ENCODE data around the gene EYS. TPM values are rescaled to one million over a fixed set of nuclear protein-coding genes. Genes with fewer than 3 reads are reported as not detected.

The EYS gene
- total RNA-seq, 1 experiment from 2014 or later: not detected

- no CpG with 5 or more reads among the region's 1 CpG for WGBS (ENCODE audit: extremely low coverage, insufficient read length, low lambda C conversion rate)
- Histone ChIP-seq H2AFZ (ENCODE audit: low read length) (no peak overlapping the region), H3K79me1 (ENCODE audit: insufficient read depth, low read depth, low read length, poor library complexity, severe bottlenecking) (no peaks in the 10 kb centered on the region), H3K56ac (ENCODE audit: insufficient read length, low read depth, low read length) (no peak overlapping the region), H3K4ac (ENCODE audit: low read depth, low read length) (no peak overlapping the region), H2BK15ac (ENCODE audit: low read depth, low read length) (no peak overlapping the region), H3K18ac (ENCODE audit: insufficient read length, low read depth, low read length) (no peak overlapping the region), H2BK5ac (ENCODE audit: insufficient read length, low read length) (no peak overlapping the region), H3T11ph (ENCODE audit: low read length) (no peak overlapping the region), H2BK20ac (ENCODE audit: low read depth, low read length, poor library complexity, severe bottlenecking) (no peak overlapping the region), H4K20me1 (ENCODE audit: control insufficient read depth, insufficient read depth, insufficient read length) (no peaks in the 10 kb centered on the region), H4K5ac (ENCODE audit: insufficient read length, low read depth, low read length) (no peak overlapping the region), H3K9ac (ENCODE audit: extremely low read depth, insufficient read length, low read length) (no peak overlapping the region), H3K14ac (ENCODE audit: insufficient read depth, low read length) (no peak overlapping the region), H3K79me2 (ENCODE audit: insufficient read depth, low read length) (no peaks in the 10 kb centered on the region), H3K4me1 (ENCODE audit: insufficient read depth, low read length) (no peaks in the 10 kb centered on the region), H4K8ac (replicated peaks; ENCODE audit: insufficient read length, low read depth, low read length) (no peak overlapping the region), H3K27me3 (ENCODE audit: insufficient read depth, low read length) (no peaks in the 10 kb centered on the region), H2BK12ac (ENCODE audit: insufficient read length, low read depth, low read length) (no peak overlapping the region), H3K9me3 (ENCODE audit: control insufficient read depth, low read depth, low read length) (no peaks in the 10 kb centered on the region), H2BK120ac (ENCODE audit: low read depth, low read length, poor library complexity, severe bottlenecking) (no peak overlapping the region), H2AK5ac (ENCODE audit: insufficient read length, low read length) (no peak overlapping the region), H4K91ac (ENCODE audit: insufficient read length, low read depth, low read length) (no peak overlapping the region), H3K23ac (ENCODE audit: insufficient read length, low read depth, low read length) (no peak overlapping the region), H3K27ac (ENCODE audit: insufficient read length, low read depth, low read length) (no peak overlapping the region), H3K4me2 (ENCODE audit: insufficient read depth, insufficient read length, low read length) (no peak overlapping the region), H3K23me2 (ENCODE audit: insufficient read length, low read depth, low read length, poor library complexity, severe bottlenecking) (no peaks in the 10 kb centered on the region)
- Mint-ChIP-seq H3K36me3 (ENCODE audit: insufficient read depth in 1 of 3, low read depth in 3 of 3) (peaks cover 0 to 21% (median 4%) of the 10 kb centered on the region in 3 experiments; a peak in 4 of 7 replicates), H3K27ac (no peak overlapping the region; a peak in 1 of 7 replicates), H3K27me3 (ENCODE audit: low read depth) (no peaks in the 10 kb centered on the region), H3K4me1 (peaks cover 0 to 6% of the 10 kb centered on the region in 2 experiments; a peak in 1 of 4 replicates), H3K9me3 (peaks cover 3 to 15% of the 10 kb centered on the region in 2 experiments; a peak in 3 of 5 replicates), H3K4me3 (no peak overlapping the region)
- TF ChIP-seq, protein P1, sequence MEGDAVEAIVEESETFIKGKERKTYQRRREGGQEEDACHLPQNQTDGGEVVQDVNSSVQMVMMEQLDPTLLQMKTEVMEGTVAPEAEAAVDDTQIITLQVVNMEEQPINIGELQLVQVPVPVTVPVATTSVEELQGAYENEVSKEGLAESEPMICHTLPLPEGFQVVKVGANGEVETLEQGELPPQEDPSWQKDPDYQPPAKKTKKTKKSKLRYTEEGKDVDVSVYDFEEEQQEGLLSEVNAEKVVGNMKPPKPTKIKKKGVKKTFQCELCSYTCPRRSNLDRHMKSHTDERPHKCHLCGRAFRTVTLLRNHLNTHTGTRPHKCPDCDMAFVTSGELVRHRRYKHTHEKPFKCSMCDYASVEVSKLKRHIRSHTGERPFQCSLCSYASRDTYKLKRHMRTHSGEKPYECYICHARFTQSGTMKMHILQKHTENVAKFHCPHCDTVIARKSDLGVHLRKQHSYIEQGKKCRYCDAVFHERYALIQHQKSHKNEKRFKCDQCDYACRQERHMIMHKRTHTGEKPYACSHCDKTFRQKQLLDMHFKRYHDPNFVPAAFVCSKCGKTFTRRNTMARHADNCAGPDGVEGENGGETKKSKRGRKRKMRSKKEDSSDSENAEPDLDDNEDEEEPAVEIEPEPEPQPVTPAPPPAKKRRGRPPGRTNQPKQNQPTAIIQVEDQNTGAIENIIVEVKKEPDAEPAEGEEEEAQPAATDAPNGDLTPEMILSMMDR (conservative IDR thresholded peaks at IDR 0.05): no peak
- DNase-seq: no peak
Observed at GRCh38 chr6:65642776-65643175, 64.2 kb downstream of the EYS start.
